ENCODE results near the gene ELF1.

DNA sequence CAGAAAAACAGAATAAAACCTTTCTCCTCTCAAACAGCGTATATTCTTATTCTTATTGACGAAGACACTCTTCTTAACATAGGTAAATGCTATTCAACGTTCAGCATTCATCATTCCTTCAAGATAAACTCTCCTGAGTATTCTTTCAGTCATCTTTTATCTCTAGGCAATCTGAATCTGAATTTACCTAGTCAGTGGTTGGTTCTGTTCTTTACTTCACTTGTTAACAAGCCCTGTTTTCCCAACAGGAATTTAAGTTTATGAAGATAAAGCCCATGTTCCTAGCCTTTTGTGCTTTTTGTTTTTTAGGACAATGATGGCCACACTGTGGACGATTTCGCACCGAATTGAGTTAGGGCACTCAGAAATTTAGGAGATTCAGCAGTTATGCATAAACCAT is 3.2 kb downstream of the ELF1 start:
- TF ChIP-seq, protein P1, sequence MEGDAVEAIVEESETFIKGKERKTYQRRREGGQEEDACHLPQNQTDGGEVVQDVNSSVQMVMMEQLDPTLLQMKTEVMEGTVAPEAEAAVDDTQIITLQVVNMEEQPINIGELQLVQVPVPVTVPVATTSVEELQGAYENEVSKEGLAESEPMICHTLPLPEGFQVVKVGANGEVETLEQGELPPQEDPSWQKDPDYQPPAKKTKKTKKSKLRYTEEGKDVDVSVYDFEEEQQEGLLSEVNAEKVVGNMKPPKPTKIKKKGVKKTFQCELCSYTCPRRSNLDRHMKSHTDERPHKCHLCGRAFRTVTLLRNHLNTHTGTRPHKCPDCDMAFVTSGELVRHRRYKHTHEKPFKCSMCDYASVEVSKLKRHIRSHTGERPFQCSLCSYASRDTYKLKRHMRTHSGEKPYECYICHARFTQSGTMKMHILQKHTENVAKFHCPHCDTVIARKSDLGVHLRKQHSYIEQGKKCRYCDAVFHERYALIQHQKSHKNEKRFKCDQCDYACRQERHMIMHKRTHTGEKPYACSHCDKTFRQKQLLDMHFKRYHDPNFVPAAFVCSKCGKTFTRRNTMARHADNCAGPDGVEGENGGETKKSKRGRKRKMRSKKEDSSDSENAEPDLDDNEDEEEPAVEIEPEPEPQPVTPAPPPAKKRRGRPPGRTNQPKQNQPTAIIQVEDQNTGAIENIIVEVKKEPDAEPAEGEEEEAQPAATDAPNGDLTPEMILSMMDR (IDR thresholded peaks at IDR 0.05) = no peak
- no peak for TF ChIP-seq POLR2A (IDR thresholded peaks at IDR 0.05)
